HUES64 (cell line): ENCODE measurements around the gene CASQ2.
A peak's percentile ranks its signal among the peaks of the same experiment; 100 is the strongest.
"Not testable (repeated sequence)": the region's sequence is repeated elsewhere in the genome, so short reads cannot be mapped to it uniquely, and the experiment has no call there.

Source experiments
- H3K27ac ChIP-seq: 2 replicates; pipeline ENCODE4 v1.7.0; 2013; ENCODE audit warnings: low read depth, low read length, inconsistent platforms
- H3K27me3 ChIP-seq: 2 replicates; pipeline ENCODE4 v1.6.1; 2013; ENCODE audit warnings: mild to moderate bottlenecking, low read length; ENCODE audit not compliant: insufficient read depth
- H3K36me3 ChIP-seq: 2 replicates; pipeline ENCODE4 v1.6.1; 2013; ENCODE audit warnings: mild to moderate bottlenecking, low read length; ENCODE audit not compliant: insufficient read depth
- H3K4me1 ChIP-seq: 2 replicates; pipeline ENCODE4 v1.6.1; 2013; ENCODE audit warnings: mild to moderate bottlenecking, low read length, moderate library complexity; ENCODE audit not compliant: insufficient read depth
- H3K4me3 ChIP-seq: 2 replicates; pipeline ENCODE4 v1.5.1; 2013; ENCODE audit warnings: mild to moderate bottlenecking, low read length, moderate library complexity
- H3K9ac ChIP-seq: 2 replicates; pipeline ENCODE4 v1.6.1; 2013; ENCODE audit warnings: mild to moderate bottlenecking, low read depth, low read length
- H3K9me3 ChIP-seq: 2 replicates; pipeline ENCODE4 v1.6.1; 2013; ENCODE audit warnings: low read depth, low read length; ENCODE audit not compliant: insufficient read depth
- WGBS: fragments of 150-250, 120-280 bp; methylation state at CpG from one replicate; pipeline ENCODE4 v1.1.7; 2013; ENCODE audit warnings: missing lambda C conversion rate; 5-methylcytosine and 5-hydroxymethylcytosine counted together

CASQ2 gene

DNA sequence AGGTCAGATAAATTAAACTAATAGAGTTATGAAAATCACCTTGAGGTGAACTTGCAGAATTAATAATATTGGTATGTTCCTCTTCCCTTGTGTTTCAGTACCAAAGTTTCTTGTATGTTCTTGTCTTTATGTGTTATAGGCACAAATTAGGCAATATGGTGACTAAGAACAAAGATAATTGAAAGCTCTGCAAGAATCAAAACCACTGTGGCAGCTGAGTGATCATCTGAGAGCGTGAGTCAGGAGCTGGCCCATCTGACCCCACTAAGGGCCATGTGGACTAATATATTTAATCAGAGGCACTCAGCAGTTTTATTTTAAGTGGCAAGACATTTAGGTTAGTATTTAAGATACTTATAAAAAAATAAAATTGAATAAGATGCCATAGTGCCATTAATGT, 12.8 kb upstream of the CASQ2 start:
- no peak overlapping the region for H3K27ac ChIP-seq

DNA sequence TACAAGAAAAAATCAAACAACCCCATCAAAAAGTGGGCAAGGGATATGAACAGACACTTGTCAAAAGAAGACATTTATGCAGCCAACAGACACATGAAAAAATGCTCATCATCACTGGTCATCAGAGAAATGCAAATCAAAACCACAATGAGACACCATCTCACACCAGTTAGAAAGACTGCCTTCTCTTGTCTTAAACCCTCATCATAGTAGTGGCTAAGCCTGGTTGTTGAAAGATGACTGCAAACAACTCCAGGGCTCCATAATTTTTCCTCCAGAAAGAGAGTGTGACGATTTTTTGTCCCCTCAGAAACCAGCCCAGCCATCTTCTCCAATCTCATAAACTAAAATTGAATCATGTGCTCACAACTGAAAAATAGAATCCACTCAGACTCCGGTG, 12.1 kb upstream of the CASQ2 start:
- not testable (repeated sequence) for H3K4me3 ChIP-seq, H3K27me3 ChIP-seq, H3K27ac ChIP-seq, H3K9ac ChIP-seq, H3K36me3 ChIP-seq, H3K9me3 ChIP-seq
- peaks cover 10% of the 10 kb centered on the region; the same call in 1 of the 2 replicates for H3K4me1 ChIP-seq
- WGBS, result 93% methylated on average over 2 of the region's 2 CpGs

More for the DNA sequence above, 12.8 kb upstream of the CASQ2 start:
- Histone ChIP-seq H3K4me1 (peaks cover 10% of the 10 kb centered on the region; the same call in 1 of the 2 replicates), H3K9ac (no peak overlapping the region), H3K9me3 (no peaks in the 10 kb centered on the region), H3K36me3 (no peaks in the 10 kb centered on the region), H3K4me3 (no peak overlapping the region), H3K27me3 (no peaks in the 10 kb centered on the region)
- WGBS, result 100% methylated on average over 1 of the region's 1 CpG

DNA sequence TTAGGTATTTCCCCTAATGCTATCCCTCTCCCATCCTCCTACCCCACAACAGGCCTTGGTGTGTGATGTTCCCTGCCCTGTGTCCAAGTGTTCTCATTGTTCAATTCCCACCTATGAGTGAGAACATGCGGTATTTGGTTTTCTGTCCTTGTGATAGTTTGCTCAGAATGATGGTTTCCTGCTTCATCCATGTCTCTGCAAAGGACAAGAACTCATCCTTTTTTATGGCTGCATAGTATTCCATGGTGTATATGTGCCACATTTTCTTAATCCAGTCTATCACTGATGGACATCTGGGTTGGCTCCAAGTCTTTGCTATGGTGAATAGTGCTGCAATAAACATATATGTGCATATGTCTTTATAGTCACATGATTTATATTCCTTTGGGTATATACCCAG, 10.6 kb upstream of the CASQ2 start:
- not testable (repeated sequence) for H3K27ac ChIP-seq, H3K9ac ChIP-seq, H3K9me3 ChIP-seq, H3K4me3 ChIP-seq, H3K27me3 ChIP-seq, H3K36me3 ChIP-seq
- WGBS, result no CpG with 5 or more reads among the region's 1 CpG
- peaks cover 10% of the 10 kb centered on the region; the same call in 1 of the 2 replicates for H3K4me1 ChIP-seq

DNA sequence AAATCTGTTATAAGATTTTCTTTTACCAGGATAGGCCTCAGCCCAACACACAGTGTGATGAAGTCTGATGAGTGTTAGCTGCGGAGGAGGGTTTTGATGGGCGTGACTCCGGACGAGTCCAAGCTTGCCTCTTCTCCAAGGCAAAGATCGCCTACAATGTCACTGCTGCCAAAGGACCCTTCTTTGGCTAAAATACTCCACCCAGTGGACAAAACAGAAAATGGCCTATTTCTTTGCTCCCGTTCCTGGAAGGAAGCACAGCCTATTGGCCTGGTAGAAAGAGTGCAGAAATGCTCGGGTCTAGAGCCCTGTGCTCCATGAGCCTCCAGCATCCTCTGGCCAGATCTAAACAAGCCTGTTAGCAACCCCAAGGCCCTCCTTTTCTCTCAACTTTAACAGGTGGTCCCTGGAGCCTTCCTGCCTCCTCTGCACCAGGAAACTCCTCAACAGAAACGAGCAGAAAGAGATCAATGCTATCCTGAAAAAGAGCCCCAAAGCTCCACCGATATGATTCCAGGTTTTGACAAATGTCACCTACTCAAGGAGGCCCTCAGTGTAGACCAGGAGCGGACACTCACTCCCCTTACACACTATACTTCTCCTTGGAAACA, 3.4 kb upstream of the CASQ2 start:
- no peaks in the 10 kb centered on the region for H3K36me3 ChIP-seq
- H3K4me1 ChIP-seq, result no peaks in the 10 kb centered on the region; the same call in 1 of the 2 replicates
- WGBS, result 35% methylated on average over 10 of the region's 10 CpGs
- no peaks in the 10 kb centered on the region for H3K9me3 ChIP-seq
- no peaks in the 10 kb centered on the region for H3K27me3 ChIP-seq
- no peak overlapping the region for H3K9ac ChIP-seq
- H3K4me3 ChIP-seq, result peak overlapping the region; percentile 38; the same call in 1 of the 2 replicates
- H3K27ac ChIP-seq, result no peak overlapping the region

DNA sequence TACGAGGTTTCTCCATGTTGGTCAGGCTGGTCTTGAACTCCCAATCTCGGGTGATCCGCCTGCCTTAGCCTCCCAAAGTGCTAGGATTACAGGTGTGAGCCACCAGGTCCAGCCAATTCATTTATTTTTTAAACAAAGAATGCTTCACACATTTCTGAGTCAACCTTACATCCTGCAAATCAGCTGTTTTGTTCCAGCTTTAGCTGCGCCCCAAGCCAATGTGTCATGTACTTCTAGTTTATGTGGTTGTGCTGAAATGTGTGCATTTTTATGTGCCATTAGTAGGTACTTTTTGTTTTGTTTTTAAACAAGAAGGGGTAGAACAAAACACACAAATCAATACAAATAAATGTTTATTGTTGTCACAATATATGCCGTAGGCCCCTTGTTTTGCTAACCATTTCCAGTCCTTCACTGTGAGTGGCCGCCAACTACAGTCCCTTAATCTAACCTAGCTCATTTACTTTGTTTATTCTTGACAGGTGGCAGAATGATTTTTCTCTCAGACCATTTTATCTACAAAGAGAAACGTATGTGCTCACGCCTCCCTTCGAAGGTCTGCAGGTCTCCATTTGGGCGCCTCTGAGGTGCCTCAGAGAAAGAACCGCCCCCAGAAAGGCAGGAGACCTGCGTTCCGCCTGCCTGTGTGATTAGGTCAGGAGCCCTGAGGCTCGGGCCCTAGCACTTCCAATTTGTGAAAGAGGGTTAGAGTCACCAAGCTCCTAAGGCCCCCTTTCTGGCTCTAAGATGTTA, 2.8 kb upstream of the CASQ2 start:
- Histone ChIP-seq H3K27ac (no peak overlapping the region), H3K9ac (no peak overlapping the region), H3K9me3 (no peaks in the 10 kb centered on the region), H3K4me3 (peak overlapping the region; percentile 38; the same call in 1 of the 2 replicates), H3K36me3 (no peaks in the 10 kb centered on the region), H3K4me1 (no peaks in the 10 kb centered on the region; the same call in 1 of the 2 replicates), H3K27me3 (no peaks in the 10 kb centered on the region)
- 53% methylated on average over 14 of the region's 14 CpGs for WGBS

- no peaks in the 10 kb centered on the region for H3K9me3 ChIP-seq
- 98% methylated on average over 4 of the region's 4 CpGs for whole genome bisulfite sequencing
- H3K36me3 ChIP-seq, result no peaks in the 10 kb centered on the region
- H3K9ac ChIP-seq, result no peak overlapping the region
- no peak overlapping the region for H3K27ac ChIP-seq
- peaks cover 5% of the 10 kb centered on the region; the same call in 1 of the 2 replicates for H3K4me1 ChIP-seq
- H3K27me3 ChIP-seq, result no peaks in the 10 kb centered on the region
- H3K4me3 ChIP-seq, result no peak overlapping the region
Observed at GRCh38 chr1:115767403-115767802, 1.1 kb downstream of the CASQ2 start.

DNA sequence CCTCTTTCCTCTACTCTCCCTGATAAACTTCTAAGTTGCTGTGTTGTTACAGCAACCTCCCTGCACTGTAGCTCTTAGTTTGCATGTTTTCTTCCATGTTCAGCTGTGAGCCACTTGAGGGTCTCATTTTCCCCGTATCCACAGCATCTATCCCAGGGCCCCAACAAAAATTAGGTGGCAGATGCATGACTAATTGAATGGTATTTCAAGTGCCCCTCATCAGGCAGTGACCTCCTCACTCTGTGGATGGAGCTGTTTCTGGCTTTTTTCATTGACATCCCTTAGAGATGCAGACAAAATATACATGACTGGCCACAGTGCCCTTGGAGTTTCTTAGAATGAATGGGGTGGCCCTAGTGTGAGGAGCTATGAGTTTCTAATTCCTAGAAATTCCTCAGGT, 3.4 kb downstream of the CASQ2 start:
- no peaks in the 10 kb centered on the region for H3K36me3 ChIP-seq
- no peak overlapping the region for H3K9ac ChIP-seq
- no peaks in the 10 kb centered on the region; the same call in 1 of the 2 replicates for H3K9me3 ChIP-seq
- 35% methylated on average over 1 of the region's 1 CpG for WGBS
- H3K27ac ChIP-seq, result no peak overlapping the region
- H3K4me1 ChIP-seq, result peaks cover 5% of the 10 kb centered on the region; the same call in 1 of the 2 replicates
- no peaks in the 10 kb centered on the region for H3K27me3 ChIP-seq
- H3K4me3 ChIP-seq, result no peak overlapping the region

- H3K9ac ChIP-seq, result no peak overlapping the region
- 25% methylated on average over 1 of the region's 1 CpG for WGBS
- no peaks in the 10 kb centered on the region for H3K27me3 ChIP-seq
- peaks cover 2% of the 10 kb centered on the region; the same call in 1 of the 2 replicates for H3K9me3 ChIP-seq
- H3K36me3 ChIP-seq, result no peaks in the 10 kb centered on the region
- H3K4me3 ChIP-seq, result no peak overlapping the region
- H3K27ac ChIP-seq, result no peak overlapping the region
- peaks cover 5% of the 10 kb centered on the region; the same call in 1 of the 2 replicates for H3K4me1 ChIP-seq
Observed at GRCh38 chr1:115764541-115764940, 4.0 kb downstream of the CASQ2 start.

DNA sequence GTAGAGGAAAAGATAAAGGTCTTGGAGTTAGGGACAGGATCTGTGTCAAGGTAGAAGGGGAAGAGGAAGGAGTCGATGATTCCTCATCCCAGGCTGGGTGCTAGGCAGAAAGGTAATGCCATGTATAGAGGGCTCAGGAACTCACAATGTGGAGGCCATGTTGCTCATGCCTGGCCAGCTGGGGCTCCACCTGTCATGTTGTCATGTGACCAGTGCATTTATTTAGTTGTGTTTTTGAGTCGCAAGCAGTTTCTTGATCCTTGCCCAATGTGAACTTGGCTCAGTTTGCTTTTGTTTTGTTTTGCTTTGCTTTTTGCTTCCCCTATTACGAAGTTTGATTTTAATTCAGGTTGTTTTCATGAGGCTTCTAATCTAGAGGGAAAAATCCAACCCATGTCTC, 5.7 kb downstream of the CASQ2 start:
- Histone ChIP-seq H3K27me3 (no peaks in the 10 kb centered on the region), H3K9me3 (peaks cover 6% of the 10 kb centered on the region; the same call in 1 of the 2 replicates), H3K4me3 (no peak overlapping the region), H3K4me1 (peaks cover 5% of the 10 kb centered on the region; the same call in 1 of the 2 replicates), H3K27ac (no peak overlapping the region), H3K9ac (no peak overlapping the region), H3K36me3 (no peaks in the 10 kb centered on the region)
- 91% methylated on average over 3 of the region's 3 CpGs for WGBS

- 96% methylated on average over 7 of the region's 7 CpGs for WGBS
- no peak overlapping the region for H3K27ac ChIP-seq
- no peaks in the 10 kb centered on the region for H3K27me3 ChIP-seq
- peaks cover 6% of the 10 kb centered on the region; the same call in 1 of the 2 replicates for H3K9me3 ChIP-seq
- H3K9ac ChIP-seq, result no peak overlapping the region
- no peak overlapping the region for H3K4me3 ChIP-seq
- H3K4me1 ChIP-seq, result peaks cover 5% of the 10 kb centered on the region; the same call in 1 of the 2 replicates
- H3K36me3 ChIP-seq, result no peaks in the 10 kb centered on the region
Observed at GRCh38 chr1:115761601-115762302, 6.8 kb downstream of the CASQ2 start.

- Histone ChIP-seq H3K9ac (no peak overlapping the region), H3K27ac (no peak overlapping the region), H3K36me3 (no peaks in the 10 kb centered on the region), H3K9me3 (peaks cover 6% of the 10 kb centered on the region; the same call in 1 of the 2 replicates), H3K4me1 (no peaks in the 10 kb centered on the region), H3K27me3 (no peaks in the 10 kb centered on the region), H3K4me3 (no peak overlapping the region)
- whole genome bisulfite sequencing, result 50% methylated on average over 1 of the region's 1 CpG
Observed at GRCh38 chr1:115757856-115758255, 10.7 kb downstream of the CASQ2 start.
